Loucy (cell line): ENCODE results near the gene ZNF148.

Experiments used
- H2AFZ ChIP-seq: fragments of 200-600 bp; sonication (generic); 2 replicates; pipeline ENCODE4 v1.6.0; 2016; ENCODE audit warnings: antibody characterized with exemption, mild to moderate bottlenecking, low read length, moderate library complexity
- H3F3A ChIP-seq: fragments of 200-600 bp; 2 replicates; pipeline ENCODE4 v1.6.0; 2016; ENCODE audit warnings: antibody characterized with exemption, low read depth, mild to moderate bottlenecking
- H3K27me3 ChIP-seq: fragments of 200-600 bp; sonication (generic); 2 replicates; pipeline ENCODE4 v1.6.1; 2014; ENCODE audit warnings: low read length, mild to moderate bottlenecking; ENCODE audit not compliant: insufficient read depth, poor library complexity, severe bottlenecking
- H3K36me3 ChIP-seq: fragments of 200-600 bp; sonication (generic); 2 replicates; pipeline ENCODE4 v1.6.1; 2016; ENCODE audit warnings: low read length; ENCODE audit not compliant: insufficient read depth
- H3K4me1 ChIP-seq: fragments of 200-600 bp; sonication (generic); 2 replicates; pipeline ENCODE4 v1.5.1; 2014; ENCODE audit warnings: low read length, mild to moderate bottlenecking; ENCODE audit not compliant: insufficient read depth, poor library complexity, severe bottlenecking
- H3K4me2 ChIP-seq: fragments of 200-600 bp; sonication (generic); 2 replicates; pipeline ENCODE4 v1.6.0; 2014; ENCODE audit warnings: antibody characterized with exemption, low read length, low read depth, mild to moderate bottlenecking; ENCODE audit not compliant: poor library complexity, severe bottlenecking
- H3K4me3 ChIP-seq: fragments of 200-600 bp; sonication (generic); 2 replicates; pipeline ENCODE4 v1.5.1; 2014; ENCODE audit warnings: low read length, mild to moderate bottlenecking, mixed read lengths; ENCODE audit not compliant: poor library complexity, severe bottlenecking
- H3K79me2 ChIP-seq: fragments of 200-600 bp; sonication (generic); 2 replicates; pipeline ENCODE4 v1.6.1; 2014; ENCODE audit warnings: low read length; ENCODE audit not compliant: insufficient read depth
- H3K9ac ChIP-seq: fragments of 200-600 bp; sonication (generic); 2 replicates; pipeline ENCODE4 v1.6.0; 2014; ENCODE audit warnings: mild to moderate bottlenecking, low read depth, low read length, moderate library complexity; ENCODE audit not compliant: poor library complexity, severe bottlenecking
- H3K9me2 ChIP-seq: fragments of 200-600 bp; sonication (generic); replicated peaks from 2 replicates; pipeline ENCODE4 v1.6.1; 2016; ENCODE audit warnings: low read depth, low read length, mixed read lengths
- H3K9me3 ChIP-seq: fragments of 200-600 bp; sonication (generic); 2 replicates; pipeline ENCODE4 v1.6.1; 2014; ENCODE audit warnings: mild to moderate bottlenecking, antibody characterized with exemption, low read length, low read depth; ENCODE audit not compliant: insufficient read depth
- H4K20me1 ChIP-seq: fragments of 200-600 bp; sonication (generic); 2 replicates; pipeline ENCODE4 v1.6.0; 2014; ENCODE audit warnings: antibody characterized with exemption, low read length, mild to moderate bottlenecking; ENCODE audit not compliant: insufficient read depth, poor library complexity, severe bottlenecking
- EZH2phosphoT487 ChIP-seq: fragments of 200-600 bp; IDR thresholded peaks from 2 replicates; pipeline ENCODE4 v1.6.1; 2018; ENCODE audit warnings: antibody characterized with exemption, mild to moderate bottlenecking, moderate library complexity, borderline replicate concordance
- TF ChIP-seq, protein P1 (sequence below): fragments of 200-600 bp; sonication (generic); conservative IDR thresholded peaks from 2 replicates; pipeline ENCODE4 v1.5.1; 2014; ENCODE audit warnings: mild to moderate bottlenecking, antibody characterized with exemption, low read length

The ZNF148 gene

DNA sequence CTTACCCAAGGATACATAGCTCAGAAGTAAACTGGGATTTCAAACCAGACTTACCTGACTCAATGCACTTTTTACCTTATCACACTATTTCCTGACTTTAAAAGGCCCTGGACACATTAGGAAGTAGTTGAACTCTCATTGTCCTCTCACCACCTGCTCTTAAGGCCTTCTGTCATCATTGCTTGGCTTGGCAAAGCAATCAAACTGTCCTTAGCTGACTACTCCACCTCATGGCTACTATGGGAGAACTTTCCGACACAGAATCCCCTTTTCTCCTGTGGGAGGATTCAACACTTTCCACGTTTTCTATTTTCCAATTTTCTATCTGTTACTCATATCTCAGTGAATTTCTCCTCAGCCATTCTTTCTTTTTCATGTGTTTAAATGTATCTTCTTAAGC, 55.4 kb downstream of the ZNF148 start:
- Histone ChIP-seq H3K36me3 (peaks cover 53% of the 10 kb centered on the region; the same call in 1 of the 2 replicates), H2AFZ (no peak overlapping the region), H3K79me2 (no peaks in the 10 kb centered on the region), H3K4me3 (no peak overlapping the region), H4K20me1 (peaks cover 8% of the 10 kb centered on the region), H3K4me1 (no peaks in the 10 kb centered on the region), H3K4me2 (no peak overlapping the region), H3F3A (no peaks in the 10 kb centered on the region), H3K9me2 (no peaks in the 10 kb centered on the region), H3K9ac (no peak overlapping the region), H3K9me3 (no peaks in the 10 kb centered on the region), H3K27me3 (no peaks in the 10 kb centered on the region)
- TF ChIP-seq, protein P1, sequence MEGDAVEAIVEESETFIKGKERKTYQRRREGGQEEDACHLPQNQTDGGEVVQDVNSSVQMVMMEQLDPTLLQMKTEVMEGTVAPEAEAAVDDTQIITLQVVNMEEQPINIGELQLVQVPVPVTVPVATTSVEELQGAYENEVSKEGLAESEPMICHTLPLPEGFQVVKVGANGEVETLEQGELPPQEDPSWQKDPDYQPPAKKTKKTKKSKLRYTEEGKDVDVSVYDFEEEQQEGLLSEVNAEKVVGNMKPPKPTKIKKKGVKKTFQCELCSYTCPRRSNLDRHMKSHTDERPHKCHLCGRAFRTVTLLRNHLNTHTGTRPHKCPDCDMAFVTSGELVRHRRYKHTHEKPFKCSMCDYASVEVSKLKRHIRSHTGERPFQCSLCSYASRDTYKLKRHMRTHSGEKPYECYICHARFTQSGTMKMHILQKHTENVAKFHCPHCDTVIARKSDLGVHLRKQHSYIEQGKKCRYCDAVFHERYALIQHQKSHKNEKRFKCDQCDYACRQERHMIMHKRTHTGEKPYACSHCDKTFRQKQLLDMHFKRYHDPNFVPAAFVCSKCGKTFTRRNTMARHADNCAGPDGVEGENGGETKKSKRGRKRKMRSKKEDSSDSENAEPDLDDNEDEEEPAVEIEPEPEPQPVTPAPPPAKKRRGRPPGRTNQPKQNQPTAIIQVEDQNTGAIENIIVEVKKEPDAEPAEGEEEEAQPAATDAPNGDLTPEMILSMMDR = no peak
- no peak for TF ChIP-seq EZH2phosphoT487

DNA sequence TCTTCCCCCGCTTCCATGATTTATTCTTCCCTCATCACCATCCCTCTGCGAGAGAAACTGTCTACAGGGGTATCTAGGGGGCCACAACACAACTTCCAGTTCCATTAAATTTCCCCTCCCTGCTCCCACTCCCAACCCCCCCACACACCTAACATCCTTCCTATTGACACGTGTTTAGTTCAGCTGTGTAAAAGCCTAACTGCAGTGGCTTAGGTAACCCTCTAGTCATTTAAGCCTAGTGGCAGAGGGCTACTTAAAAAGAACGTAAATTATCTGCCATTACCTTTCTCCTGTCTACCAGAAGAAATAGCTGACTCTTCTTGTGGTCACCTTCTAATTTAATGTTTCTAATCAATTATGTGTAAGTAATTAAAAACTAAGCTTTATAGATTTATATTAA, 56.3 kb downstream of the ZNF148 start:
- Histone ChIP-seq H3K9me2 (no peaks in the 10 kb centered on the region), H3K9me3 (no peaks in the 10 kb centered on the region), H3K36me3 (peaks cover 62% of the 10 kb centered on the region; the same call in 1 of the 2 replicates), H3K4me2 (no peak overlapping the region), H3K4me3 (no peak overlapping the region), H3F3A (no peaks in the 10 kb centered on the region), H2AFZ (no peak overlapping the region), H3K27me3 (no peaks in the 10 kb centered on the region), H3K79me2 (no peaks in the 10 kb centered on the region; the same call in 1 of the 2 replicates), H3K4me1 (no peaks in the 10 kb centered on the region), H4K20me1 (peaks cover 4% of the 10 kb centered on the region), H3K9ac (no peak overlapping the region)
- TF ChIP-seq, protein P1 = no peak
- TF ChIP-seq EZH2phosphoT487 = no peak

DNA sequence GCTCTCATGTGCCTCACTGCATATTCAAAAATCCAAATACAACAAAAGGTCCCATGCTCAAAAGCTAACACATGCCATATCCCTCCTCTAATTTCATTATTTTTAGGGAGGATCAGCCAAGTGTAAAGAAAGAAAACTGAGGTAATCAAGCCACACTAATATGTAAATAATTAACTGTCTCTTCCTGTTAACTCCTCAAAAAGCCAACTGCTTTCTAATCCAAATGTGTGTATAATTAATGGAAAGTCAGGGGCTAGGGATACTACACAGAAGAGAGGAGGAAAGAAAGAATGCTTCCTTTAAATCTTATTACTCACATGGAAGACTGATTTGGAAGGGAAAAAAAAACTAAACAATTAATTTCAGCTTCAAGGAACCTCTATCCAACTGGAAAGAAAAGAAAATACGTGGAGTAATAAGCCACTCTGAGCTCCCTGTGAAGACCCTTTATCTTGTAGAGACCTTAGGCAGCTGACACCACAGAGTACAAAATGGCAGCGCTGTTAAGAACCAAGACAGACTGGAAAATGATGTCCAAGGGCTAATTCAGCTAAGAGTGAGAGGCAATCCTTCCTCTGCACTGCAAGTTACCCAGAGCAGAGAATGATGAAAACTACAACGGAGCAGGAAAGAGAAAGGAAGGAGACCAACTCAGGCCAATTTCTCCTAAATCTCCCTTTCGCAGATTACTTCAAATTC, 56.8 kb downstream of the ZNF148 start:
- Histone ChIP-seq H4K20me1 (peaks cover 4% of the 10 kb centered on the region), H3K4me3 (no peak overlapping the region), H3K27me3 (no peaks in the 10 kb centered on the region), H3K9me3 (no peaks in the 10 kb centered on the region), H3K9ac (no peak overlapping the region), H3K9me2 (no peaks in the 10 kb centered on the region), H3K79me2 (no peaks in the 10 kb centered on the region; the same call in 1 of the 2 replicates), H3K4me2 (no peak overlapping the region), H2AFZ (no peak overlapping the region), H3K4me1 (no peaks in the 10 kb centered on the region), H3K36me3 (peaks cover 62% of the 10 kb centered on the region; the same call in 1 of the 2 replicates), H3F3A (no peaks in the 10 kb centered on the region)
- TF ChIP-seq EZH2phosphoT487 = no peak
- TF ChIP-seq, protein P1 = no peak
